Measurements from ENCODE around the gene SEMA3F.

- TF ChIP-seq EZH2 (IDR thresholded peaks at IDR 0.05; ENCODE audit: borderline replicate concordance, low read depth, low read length, poor library complexity, severe bottlenecking): no peak
- TF ChIP-seq CTCF (conservative IDR thresholded peaks at IDR 0.05; ENCODE audit: low read depth, low read length): no peak
Observed at GRCh38 chr3:50238549-50239026, 83.5 kb downstream of the SEMA3F start.

Data from A673 (cell line).